Middle frontal gyrus (tissue), 1 donor: Measurements from ENCODE around the gene CEACAM6.

Source experiments
- DNase-seq: peaks from one replicate; pipeline ENCODE4 v3.0.0-alpha.2; 2015; ENCODE audit warnings: low spot score; ENCODE audit errors: extremely low spot score

The CEACAM6 gene

DNA sequence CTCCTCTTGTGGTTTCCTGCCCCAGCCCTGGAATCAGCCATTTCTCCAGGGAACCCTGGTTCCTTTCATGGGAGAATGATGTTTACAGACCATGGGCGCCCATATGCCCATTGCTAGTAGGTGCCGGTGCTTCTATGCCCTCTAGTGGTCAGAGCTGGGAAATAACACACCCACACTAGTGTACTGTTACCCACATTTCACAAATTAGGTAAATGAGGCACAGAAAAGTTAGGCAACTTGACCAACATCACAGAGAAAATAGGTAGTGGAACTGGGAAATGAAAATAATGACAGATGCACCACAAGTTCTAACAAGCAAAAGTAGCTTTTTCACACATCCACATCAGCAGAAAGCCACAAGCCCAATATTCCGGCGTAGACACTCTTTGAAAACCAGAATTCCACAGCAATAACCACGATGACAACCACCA lies 39.7 kb downstream of the CEACAM6 start:
- DNase-seq: no peak

DNA sequence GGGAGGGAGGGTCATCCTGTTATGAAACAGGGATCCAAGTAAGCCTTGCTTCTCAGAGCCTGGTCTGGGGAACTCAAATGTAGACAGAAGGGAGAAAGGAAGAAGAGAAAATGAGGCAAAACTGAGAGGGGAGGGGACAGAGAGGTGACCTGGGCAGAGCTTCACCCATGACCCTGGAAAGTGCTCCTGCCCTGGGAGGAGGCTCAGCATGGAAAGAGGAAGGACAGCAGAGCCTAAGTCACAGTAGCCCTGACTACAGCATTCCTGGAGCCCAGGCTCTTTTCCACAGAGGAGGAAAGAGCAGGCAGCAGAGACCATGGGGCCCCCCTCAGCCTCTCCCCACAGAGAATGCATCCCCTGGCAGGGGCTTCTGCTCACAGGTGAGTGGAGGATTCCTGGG lies 41.0 kb downstream of the CEACAM6 start, which contains the start of gene CEACAM3:
CEACAM3 (plus strand) TSS at position 226 of the 400 bp plus-strand sequence; CDS start at position 317, 91 bp downstream.
- no peak for DNase-seq

DNA sequence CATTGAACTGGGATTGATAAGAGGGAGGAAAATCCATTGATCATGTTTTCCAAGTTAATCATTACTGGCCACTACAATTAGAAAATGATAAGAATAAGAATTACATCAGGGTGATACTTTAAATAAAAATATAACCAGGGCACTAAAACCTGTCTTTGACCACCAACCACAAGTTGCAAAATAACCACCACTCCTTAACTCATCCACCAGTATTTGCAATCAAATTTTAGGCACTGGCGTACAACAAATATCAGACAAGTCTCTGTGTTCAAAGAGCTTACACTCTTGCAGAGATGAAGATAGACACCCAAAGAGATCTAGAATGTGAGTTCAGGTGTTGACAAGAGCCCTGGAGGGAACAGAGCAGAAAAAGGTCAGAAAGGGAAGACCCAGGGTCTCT lies 41.6 kb downstream of the CEACAM6 start:
- no peak for DNase-seq

DNA sequence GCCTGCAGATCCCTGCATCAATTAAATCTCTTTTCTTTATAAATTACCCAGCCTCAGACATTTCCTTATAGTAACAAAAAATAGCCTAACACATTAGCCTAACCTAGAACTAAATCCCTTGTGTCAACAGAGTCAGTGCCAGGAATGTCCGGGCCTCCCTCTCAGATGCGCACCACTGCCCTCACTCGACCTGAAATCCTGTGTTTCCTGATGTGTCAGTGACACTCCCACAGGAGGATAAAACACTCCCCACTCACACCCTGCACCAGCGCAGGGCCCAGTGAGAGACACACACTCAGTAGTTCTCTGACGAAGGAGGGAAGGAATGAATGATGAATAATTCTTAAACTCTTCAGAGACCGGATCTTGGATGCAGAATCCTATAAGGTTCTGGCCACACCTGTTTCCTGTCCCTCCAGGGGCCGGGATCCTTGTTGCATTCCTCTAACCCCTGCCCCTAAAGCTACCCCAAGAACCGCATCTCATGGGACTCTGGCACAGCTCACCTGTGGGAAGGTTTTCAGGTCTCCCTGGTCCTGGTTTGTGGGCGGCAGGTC lies 44.2 kb downstream of the CEACAM6 start:
- no peak for DNase-seq

DNA sequence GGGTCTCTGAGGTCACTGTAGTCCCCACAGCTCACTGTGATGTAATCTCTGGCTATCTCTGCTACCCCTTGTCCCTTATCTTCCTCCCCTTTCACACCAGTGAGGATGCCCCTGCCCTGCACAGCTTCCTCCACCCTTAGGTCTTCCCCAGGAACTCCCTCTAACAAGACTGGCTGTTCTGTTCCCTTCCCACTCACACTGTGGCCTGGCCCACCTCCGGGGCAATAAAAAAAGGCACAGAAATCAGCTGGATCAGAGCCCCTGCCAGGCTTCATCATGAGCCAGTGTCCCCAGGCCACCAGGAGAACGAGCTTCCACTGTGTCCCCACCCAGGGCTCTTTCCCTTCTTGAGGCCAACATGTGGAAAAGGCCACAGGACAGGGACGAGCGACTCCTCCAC lies 45.7 kb downstream of the CEACAM6 start:
- DNase-seq: no peak

DNA sequence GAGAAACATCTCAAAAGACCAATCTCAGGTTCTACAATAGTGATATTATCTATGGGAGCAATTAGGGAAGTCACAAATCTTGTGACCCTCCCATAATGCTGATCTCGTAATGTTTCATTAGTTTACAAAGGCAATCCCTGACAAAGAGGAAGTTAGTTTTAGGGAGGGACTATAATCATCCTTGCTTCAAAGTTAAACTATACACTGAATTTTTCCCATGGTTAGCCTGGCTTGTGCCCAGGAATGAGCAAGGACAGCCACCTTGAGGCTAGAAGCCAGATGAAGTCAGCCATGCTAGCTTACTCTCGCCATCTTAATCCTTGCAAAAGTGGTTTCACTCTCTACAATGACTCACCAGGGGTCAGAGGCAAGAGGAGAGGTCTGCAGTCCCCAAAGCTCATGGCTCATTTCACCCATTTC lies 46.5 kb downstream of the CEACAM6 start:
- DNase-seq: no peak

DNA sequence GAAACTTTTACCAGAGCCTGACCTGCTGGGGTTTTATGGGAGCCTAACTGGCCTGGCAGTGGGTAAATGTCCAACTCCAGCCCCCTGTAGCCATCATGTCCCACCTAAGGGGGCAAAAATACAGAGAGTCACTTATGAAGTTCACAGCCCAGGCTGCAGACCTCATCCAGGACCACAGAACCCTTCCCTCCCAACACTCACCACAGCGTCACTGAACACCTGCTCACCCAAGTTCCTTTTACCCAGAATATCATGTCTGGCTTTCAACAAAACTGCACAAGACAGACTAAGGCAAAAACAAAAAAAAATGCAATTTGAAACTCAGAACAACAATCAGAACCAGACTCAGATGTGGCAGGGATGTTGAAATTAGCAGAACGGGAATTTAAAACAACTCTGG lies 47.4 kb downstream of the CEACAM6 start:
- DNase-seq: no peak

DNA sequence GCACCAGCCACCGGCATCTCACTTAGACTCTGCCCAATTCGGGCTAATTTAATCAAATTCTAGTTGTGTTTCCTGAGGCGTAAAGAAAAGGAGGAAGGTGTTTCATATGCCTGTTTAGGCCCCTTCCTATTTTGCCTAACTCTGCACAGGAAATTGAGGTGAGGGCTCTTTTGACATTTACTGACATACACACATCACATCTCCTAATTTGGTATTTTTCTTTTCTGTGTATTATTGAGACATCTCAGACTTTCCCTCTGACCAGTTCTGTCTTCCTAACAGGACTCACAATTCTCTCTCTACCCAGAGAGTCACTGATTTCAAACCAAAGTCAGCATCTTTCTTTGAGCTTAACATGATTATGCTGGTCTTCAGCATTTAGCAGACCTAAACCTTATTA lies 49.0 kb downstream of the CEACAM6 start:
- DNase-seq: no peak

DNA sequence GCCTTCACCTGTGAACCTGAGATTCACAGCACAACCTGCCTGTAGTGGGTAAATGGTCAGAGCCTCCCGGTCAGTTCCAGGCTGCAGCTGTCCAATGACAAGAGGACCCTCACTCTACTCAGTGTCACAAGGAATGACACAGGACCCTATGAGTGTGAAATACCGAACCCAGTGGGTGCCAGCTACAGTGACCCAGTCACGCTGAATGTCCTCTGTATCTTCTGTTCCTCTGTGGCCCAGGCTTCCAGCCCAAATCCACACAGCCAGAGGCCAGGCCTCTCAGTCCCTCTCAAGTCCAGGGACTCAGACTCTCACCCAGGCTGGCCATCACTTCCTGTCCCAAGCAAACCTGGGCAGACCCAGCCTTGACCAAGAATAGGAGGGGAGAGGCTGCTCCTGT lies 51.8 kb downstream of the CEACAM6 start:
- no peak for DNase-seq

DNA sequence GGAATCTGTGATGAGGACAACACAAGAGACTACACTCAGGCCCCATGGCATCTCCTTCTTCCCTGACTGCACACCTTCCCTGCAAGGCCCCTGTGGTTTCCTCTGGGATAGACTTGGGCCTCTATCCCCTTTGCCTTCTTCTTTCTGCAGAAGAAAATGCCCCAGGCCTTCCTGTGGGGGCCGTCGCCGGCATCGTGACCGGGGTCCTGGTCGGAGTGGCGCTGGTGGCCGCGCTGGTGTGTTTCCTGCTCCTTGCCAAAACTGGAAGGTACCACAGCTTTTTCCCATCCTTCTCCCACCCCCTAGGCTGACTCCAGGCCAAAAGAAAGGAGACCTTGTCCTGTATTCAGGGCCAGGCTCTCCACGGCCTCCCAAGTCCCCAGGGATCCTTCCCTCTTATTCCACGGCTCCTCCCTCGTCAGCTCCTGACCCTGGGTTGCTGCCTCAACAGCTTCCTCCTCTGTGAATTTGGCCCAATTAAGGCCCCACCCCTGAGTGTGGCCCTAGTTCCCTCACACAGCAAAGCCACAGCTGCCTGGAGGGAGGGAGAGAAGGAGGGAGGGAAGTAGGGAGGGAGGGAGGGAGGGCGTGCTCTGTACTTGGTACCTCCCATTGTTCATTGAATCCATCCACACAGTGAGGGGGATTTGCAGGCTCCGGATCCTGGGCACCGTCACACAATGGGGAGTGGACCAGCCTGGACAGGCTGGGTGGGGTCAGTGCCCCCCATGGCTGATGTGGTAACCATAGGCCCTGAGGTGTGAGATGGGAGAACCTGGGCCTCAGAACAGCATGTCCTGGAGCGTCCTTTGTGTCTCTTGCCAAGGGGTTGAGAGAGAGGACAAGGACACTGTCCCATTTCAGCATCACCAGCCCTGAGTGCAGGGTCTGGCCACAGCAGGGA lies 53.6 kb downstream of the CEACAM6 start:
- no peak for DNase-seq

DNA sequence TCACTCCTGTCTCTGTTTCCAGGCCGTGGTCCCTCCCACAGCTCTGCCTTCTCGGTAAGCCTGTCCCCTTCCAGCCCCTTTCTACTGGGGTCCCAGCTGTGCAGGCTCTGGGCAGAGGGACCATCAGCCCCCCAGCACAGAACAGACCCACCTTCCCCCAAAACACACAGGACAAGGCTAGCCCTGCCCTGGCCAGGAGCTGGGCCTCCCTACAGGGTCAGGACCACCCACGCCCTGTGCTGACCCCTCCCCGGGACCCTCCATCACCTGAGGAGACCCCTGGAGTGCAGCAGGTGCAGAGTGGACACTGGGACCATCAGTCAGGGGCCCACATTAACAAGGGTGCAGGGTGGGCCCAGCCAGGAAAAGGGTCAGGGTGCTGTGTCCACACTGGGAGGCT lies 55.0 kb downstream of the CEACAM6 start:
- DNase-seq: no peak

DNA sequence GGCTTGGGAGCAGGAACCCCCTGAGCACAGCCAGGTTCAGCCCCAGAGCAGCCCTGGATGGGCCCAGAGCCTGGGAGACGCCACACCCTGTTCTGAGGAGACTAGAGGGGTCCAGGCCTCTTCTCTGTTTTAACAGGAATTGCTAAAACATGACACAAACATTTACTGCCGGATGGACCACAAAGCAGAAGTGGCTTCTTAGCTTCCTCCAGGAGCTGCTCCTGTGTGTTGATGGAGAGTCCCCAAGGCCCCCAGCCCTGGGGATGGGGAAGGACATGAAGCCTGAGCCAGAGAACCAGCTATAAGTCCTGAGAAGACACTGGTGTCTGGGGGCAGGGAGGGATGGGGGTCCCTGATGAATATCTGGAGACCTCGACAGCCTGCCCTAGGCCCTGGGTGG lies 55.7 kb downstream of the CEACAM6 start:
- no peak for DNase-seq

DNA sequence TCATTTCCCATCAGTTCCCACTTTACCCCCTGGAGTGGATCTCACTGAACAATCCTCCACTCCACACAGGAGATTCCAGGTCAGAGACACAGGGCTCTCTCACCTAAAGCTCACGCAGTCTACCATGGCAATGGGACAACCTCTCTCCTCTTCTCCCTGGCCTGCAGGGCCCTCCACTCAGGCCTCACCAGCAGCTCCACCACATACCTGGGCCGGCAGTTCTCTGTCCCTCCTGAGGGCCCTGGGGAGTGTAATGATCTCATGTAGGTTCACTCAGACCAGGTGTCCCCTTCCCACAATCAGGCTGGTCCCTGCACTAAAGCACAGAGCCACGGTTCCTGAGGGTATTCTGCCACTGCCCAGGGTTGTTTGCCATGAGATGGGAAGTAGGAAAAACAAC lies 56.7 kb downstream of the CEACAM6 start:
- no peak for DNase-seq

DNA sequence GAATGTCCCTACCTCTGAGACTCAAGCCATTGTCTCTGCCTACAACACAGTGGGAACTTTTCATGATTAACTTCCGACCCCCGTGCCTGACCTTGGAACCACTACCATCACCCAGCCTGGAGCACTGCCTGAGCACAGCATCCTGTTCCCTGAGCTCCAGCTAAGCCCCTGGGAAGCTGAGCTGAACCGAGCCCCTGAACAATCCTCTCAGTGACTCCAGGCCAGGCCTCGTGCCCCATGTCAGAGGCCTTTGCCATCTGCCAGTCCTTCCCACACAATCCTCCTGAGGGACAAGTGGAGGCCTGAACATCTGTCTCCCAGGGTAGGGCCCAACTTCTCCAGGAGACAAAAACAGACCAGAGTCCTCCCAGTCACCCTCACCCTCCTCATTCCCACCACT lies 58.6 kb downstream of the CEACAM6 start:
- DNase-seq: no peak

DNA sequence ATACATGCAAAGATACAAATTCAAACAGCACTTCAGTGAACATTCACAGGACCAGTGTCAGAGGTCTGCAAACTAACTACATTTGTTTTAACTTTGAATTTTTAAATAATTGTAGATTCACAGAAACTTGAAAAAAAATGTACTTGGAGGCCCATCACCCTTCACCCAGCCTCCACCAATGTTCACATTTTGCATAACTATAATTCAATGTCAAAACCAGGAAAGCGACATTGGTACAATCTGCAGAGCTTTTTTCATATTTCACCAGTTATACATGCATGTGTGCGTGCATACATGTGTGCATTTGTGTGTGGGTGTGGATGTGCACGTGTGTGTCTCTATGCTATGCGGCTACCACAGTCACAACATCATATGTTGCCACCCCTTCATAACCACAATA lies 60.0 kb downstream of the CEACAM6 start:
- DNase-seq: no peak

DNA sequence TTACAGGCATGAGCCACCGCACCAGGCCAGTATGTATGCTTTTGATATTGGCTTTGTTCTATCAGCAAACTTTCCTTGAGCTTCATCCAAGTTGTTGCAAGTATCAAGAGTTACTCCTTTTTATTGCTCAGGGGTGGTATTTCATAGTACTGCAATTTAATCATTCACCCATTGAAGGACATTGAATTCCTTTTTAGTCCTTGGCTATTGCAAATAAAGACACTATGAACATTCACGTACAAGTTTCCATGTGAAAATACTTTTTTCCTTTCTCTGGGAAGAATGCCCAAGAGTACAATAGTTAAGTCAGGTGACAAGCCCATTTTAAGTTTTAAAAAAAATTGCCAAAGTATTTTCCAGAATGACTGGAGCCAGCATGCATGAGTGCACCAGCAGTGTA lies 61.4 kb downstream of the CEACAM6 start:
- no peak for DNase-seq

DNA sequence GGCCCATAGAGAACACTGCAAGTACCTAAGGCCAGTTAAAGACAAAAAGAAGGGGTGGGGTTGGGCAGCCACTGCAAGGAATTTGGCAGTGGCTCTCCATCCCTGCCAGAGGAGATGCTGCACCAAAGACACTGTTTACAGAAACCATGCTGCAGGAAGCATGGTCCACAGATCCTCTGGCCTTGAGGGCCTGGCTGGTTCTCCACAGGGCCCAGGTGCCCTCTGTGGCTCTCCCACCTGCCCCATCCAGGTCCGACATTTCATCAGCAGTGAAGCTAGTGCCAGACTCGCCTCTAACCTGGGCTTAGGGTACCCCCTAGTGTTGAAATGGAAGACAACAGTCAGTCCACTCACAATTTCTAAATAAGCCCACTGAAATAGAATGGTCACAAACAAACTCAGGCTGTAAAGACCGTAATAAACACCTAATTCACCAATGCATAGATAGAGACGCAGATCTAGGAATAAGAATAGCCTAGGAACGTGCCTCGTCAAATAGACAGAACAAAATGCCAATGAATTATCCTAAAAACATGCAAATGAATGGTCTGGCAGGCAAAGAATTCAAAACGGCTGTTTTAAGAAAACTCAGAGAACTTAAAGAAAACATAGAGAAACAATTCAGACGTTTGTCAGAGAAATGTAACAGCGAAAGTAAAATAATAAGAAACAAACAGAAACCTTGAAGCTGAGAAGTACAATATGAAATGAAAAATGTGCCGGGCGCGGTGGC lies 65.8 kb downstream of the CEACAM6 start:
- peak; percentile 6 for DNase-seq
